RWPE2 (cell line): Measurements from ENCODE around the gene LAMA2.

Experiments used
- ATAC-seq: fragments of 200-7000 bp; cut with Tn5 transposase; 3 replicates; pipeline ENCODE4 v1.9.1; 2021; ENCODE audit warnings: low read depth
- DNase-seq: peaks from one replicate; pipeline ENCODE4 v3.0.0-alpha.2; 2020; ENCODE audit warnings: low spot score
- H3K27ac ChIP-seq: fragments of 450-650 bp; 2 replicates; pipeline ENCODE4 v1.5.1; 2017; ENCODE audit warnings: mild to moderate bottlenecking; ENCODE audit not compliant: poor library complexity, severe bottlenecking
- H3K27me3 ChIP-seq: fragments of 250-450 bp; sonication (Bioruptor Pico); 2 replicates; pipeline ENCODE4 v1.5.1; 2021; ENCODE audit warnings: mild to moderate bottlenecking, moderate library complexity; ENCODE audit not compliant: insufficient read depth, poor library complexity, severe bottlenecking
- H3K36me3 ChIP-seq: fragments of 250-450 bp; sonication (Bioruptor Pico); 2 replicates; pipeline ENCODE4 v1.5.1; 2020; ENCODE audit warnings: low read depth, mild to moderate bottlenecking, moderate library complexity
- H3K4me1 ChIP-seq: fragments of 250-450 bp; sonication (Bioruptor Pico); 2 replicates; pipeline ENCODE4 v1.5.1; 2021; ENCODE audit warnings: mild to moderate bottlenecking, moderate library complexity; ENCODE audit not compliant: insufficient read depth, poor library complexity, severe bottlenecking
- H3K4me3 ChIP-seq: fragments of 250-450 bp; sonication (Bioruptor Pico); 2 replicates; pipeline ENCODE4 v1.5.1; 2021; ENCODE audit warnings: mild to moderate bottlenecking, moderate library complexity; ENCODE audit not compliant: severe bottlenecking
- H3K9me3 ChIP-seq: fragments of 250-450 bp; sonication (Bioruptor Pico); 2 replicates; pipeline ENCODE4 v1.5.1; 2021; ENCODE audit warnings: mild to moderate bottlenecking, moderate library complexity; ENCODE audit not compliant: severe bottlenecking
- TF ChIP-seq, protein P1 (sequence below): fragments of 450-650 bp; IDR thresholded peaks from one replicate; pipeline ENCODE4 v1.5.1; 2017; ENCODE audit warnings: mild to moderate bottlenecking, moderate library complexity; ENCODE audit not compliant: poor library complexity, severe bottlenecking

Gene LAMA2

DNA sequence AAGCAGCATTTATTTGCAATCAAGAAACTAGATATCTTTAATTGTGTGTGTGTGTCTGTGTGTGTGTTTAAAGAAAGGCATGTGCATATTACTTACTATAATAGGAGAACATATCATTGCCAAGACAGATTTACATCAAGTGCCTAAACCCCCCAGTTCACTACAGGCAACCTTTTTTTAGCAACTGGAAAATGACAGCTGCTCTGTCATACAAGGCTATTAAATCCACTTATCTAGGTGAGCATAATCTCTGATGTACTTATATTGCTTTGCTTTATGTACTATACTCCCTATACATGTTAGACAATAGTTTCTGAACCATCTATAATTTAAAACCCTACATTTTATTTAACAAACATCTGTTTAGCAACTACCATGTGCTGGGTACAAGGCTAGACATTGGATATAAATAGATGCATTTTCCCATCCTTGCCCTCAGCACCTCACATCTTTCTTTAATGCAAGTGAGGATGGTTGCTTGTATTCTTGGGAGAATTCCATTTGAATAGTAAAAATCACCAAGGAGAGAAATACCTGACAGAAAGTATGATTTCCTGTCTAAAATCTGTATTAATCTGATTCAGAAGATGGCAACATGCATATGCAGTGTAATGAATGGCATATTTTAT lies 398.3 kb downstream of the LAMA2 start:
- Histone ChIP-seq H3K4me1 (no peaks in the 10 kb centered on the region), H3K9me3 (no peaks in the 10 kb centered on the region), H3K4me3 (no peak overlapping the region), H3K27ac (no peak overlapping the region), H3K36me3 (no peaks in the 10 kb centered on the region), H3K27me3 (no peaks in the 10 kb centered on the region)
- DNase-seq (no peak), ATAC-seq (no peak)
- TF ChIP-seq, protein P1, sequence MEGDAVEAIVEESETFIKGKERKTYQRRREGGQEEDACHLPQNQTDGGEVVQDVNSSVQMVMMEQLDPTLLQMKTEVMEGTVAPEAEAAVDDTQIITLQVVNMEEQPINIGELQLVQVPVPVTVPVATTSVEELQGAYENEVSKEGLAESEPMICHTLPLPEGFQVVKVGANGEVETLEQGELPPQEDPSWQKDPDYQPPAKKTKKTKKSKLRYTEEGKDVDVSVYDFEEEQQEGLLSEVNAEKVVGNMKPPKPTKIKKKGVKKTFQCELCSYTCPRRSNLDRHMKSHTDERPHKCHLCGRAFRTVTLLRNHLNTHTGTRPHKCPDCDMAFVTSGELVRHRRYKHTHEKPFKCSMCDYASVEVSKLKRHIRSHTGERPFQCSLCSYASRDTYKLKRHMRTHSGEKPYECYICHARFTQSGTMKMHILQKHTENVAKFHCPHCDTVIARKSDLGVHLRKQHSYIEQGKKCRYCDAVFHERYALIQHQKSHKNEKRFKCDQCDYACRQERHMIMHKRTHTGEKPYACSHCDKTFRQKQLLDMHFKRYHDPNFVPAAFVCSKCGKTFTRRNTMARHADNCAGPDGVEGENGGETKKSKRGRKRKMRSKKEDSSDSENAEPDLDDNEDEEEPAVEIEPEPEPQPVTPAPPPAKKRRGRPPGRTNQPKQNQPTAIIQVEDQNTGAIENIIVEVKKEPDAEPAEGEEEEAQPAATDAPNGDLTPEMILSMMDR, result no peak

DNA sequence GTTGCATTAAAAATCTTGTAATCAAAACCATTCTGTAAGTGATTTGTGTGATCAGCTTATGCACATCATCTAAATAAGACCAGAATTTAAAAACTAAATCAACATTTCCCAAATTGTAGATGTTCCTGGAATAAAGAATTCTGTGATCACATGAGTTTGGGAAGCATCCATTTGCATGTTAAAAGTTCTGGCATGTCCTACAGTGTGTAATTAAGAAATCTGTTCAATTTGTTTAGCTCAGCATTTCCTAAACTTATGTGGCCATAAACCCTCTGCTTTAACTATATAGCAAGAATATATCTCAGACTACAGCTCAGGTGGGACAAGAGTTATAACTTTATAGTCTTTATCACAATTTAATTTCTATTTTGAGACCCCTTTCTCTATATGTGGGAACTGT lies 399.1 kb downstream of the LAMA2 start:
- no peak for ATAC-seq
- Histone ChIP-seq H3K4me1 (no peaks in the 10 kb centered on the region), H3K27ac (no peak overlapping the region), H3K36me3 (no peaks in the 10 kb centered on the region), H3K27me3 (no peaks in the 10 kb centered on the region), H3K4me3 (no peak overlapping the region), H3K9me3 (no peaks in the 10 kb centered on the region)
- no peak for DNase-seq
- TF ChIP-seq, protein P1, result no peak

- no peaks in the 10 kb centered on the region for H3K36me3 ChIP-seq
- TF ChIP-seq, protein P1, result no peak
Measured at GRCh38 chr6:129284225-129284624, 401.3 kb downstream of the LAMA2 start.

DNA sequence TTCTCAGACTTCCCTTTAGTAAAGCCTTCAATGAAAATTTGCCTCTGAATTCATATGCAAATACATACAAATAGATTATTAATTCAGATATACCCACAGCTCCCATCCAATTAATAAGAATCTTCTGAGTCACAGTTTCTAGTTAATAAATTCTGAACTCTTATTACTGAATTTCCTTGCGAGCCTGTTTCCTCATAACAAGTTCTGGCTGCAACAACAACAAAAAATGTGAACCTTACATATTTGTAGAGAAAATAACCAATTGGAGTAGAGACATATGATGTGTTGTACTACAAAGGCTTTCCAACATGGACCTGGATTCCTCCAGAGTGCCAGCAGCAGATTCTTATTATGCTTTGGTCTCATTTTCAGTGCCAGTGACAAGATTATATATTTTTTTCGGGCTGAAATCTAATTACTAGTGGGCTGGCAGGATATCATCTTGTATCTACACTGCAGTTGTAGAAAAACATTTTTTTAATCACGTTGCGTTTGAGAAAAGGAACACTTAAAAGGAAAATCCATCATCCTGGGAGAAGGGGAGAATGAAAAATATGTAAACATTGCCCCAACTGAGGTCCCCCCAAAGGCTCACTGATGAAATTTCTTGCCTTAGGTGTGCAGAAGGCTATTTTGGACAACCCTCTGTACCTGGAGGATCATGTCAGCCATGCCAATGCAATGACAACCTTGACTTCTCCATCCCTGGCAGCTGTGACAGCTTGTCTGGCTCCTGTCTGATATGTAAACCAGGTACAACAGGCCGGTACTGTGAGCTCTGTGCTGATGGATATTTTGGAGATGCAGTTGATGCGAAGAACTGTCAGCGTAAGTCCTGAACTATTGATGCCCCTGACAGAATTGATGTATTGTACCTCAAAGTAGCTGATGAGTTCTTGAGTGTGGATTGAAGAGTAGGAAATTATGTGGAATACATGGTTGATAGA lies 404.6 kb downstream of the LAMA2 start:
- H3K27me3 ChIP-seq, result no peaks in the 10 kb centered on the region
- H3K4me1 ChIP-seq, result no peaks in the 10 kb centered on the region
- DNase-seq, result no peak
- no peak overlapping the region for H3K27ac ChIP-seq
- H3K9me3 ChIP-seq, result no peaks in the 10 kb centered on the region
- no peak overlapping the region for H3K4me3 ChIP-seq
- TF ChIP-seq, protein P1, result no peak
- ATAC-seq, result no peak
- H3K36me3 ChIP-seq, result no peaks in the 10 kb centered on the region

More at GRCh38 chr6:129284225-129284624, 401.3 kb downstream of the LAMA2 start:
- Histone ChIP-seq H3K9me3 (no peaks in the 10 kb centered on the region), H3K27me3 (no peaks in the 10 kb centered on the region), H3K27ac (no peak overlapping the region), H3K4me3 (no peak overlapping the region), H3K4me1 (no peaks in the 10 kb centered on the region)
- no peak for DNase-seq
- ATAC-seq, result no peak
